A549 (cell line): Measurements from ENCODE around the gene STX16.

Experiments
- CTCF ChIP-seq: fragments of >200 bp; sonication (Bioruptor Twin); formaldehyde crosslinking; IDR thresholded peaks from 3 replicates; pipeline ENCODE4 v1.5.1; 2016
- HOXA7 ChIP-seq: fragments of 250-450 bp; sonication (Bioruptor Pico); IDR thresholded peaks from 2 replicates; pipeline ENCODE4 v1.5.0; 2020; ENCODE audit warnings: mild to moderate bottlenecking, moderate library complexity
- JUNB ChIP-seq: fragments of >200 bp; sonication (Bioruptor Twin); formaldehyde crosslinking; IDR thresholded peaks from 2 replicates; pipeline ENCODE4 v1.6.1; 2016
- MAX ChIP-seq: IDR thresholded peaks from 2 replicates; pipeline ENCODE4 v1.6.1; 2012
- PBX3 ChIP-seq: IDR thresholded peaks from 2 replicates; pipeline ENCODE4 v1.6.1; 2012
- POLR2A ChIP-seq: IDR thresholded peaks from 2 replicates; pipeline ENCODE4 v1.6.1; 2012; ENCODE audit warnings: mild to moderate bottlenecking, low read length
- REST ChIP-seq: fragments of 200-600 bp; sonication (generic); IDR thresholded peaks from 2 replicates; pipeline ENCODE4 v1.6.1; 2016; ENCODE audit warnings: antibody characterized with exemption, mild to moderate bottlenecking, moderate library complexity
- RFX5 ChIP-seq: fragments of 450-650 bp; IDR thresholded peaks from 2 replicates; pipeline ENCODE4 v1.7.1; 2014; ENCODE audit warnings: antibody characterized with exemption, mild to moderate bottlenecking, moderate library complexity
- SMC3 ChIP-seq: fragments of >200 bp; sonication (Bioruptor Twin); formaldehyde crosslinking; IDR thresholded peaks from 3 replicates; pipeline ENCODE4 v1.6.1; 2018; ENCODE audit warnings: inconsistent platforms

- TF ChIP-seq POLR2A: no peak
- no peak for TF ChIP-seq HOXA7 (CRISPR knock-in tag)
- no peak for TF ChIP-seq CTCF
- no peak for TF ChIP-seq SMC3
- TF ChIP-seq PBX3: no peak
- TF ChIP-seq RFX5: no peak
- TF ChIP-seq MAX: no peak
- TF ChIP-seq JUNB: no peak
- TF ChIP-seq REST: no peak
These were observed 59.6 kb downstream of the STX16 start for GRCh38 chr20:58710481-58711265.
